K562 (cell line): ENCODE measurements around the gene WRAP53. TPM values are rescaled to one million over a fixed set of nuclear protein-coding genes. Genes with fewer than 3 reads are reported as not detected.

ENCODE experiments used
- CREB5 ChIP-seq: fragments of 250-450 bp; sonication (Bioruptor Pico); IDR thresholded peaks from 2 replicates; pipeline ENCODE4 v1.5.0; 2020; ENCODE audit warnings: mild to moderate bottlenecking
- E2F5 ChIP-seq: sonication (generic); formaldehyde crosslinking; IDR thresholded peaks from 2 replicates; pipeline ENCODE4 v1.8.0; 2022; ENCODE audit warnings: mild to moderate bottlenecking, missing genetic modification reagents
- E2F6 ChIP-seq, 2 experiments: IDR thresholded peaks; 2 replicates each; pipeline ENCODE4 v1.6.1; 2011; ENCODE audit warnings: borderline replicate concordance in 1 of 2, control low read depth in 1 of 2, low read depth in 1 of 2, low read length in 1 of 2, mild to moderate bottlenecking in 1 of 2, mixed read lengths in 1 of 2, moderate library complexity in 1 of 2; ENCODE audit not compliant: insufficient read depth in 1 of 2, insufficient read length in 1 of 2, poor library complexity in 1 of 2, severe bottlenecking in 1 of 2; ENCODE audit errors: extremely low read depth in 1 of 2
- ETV1 ChIP-seq: fragments of 450-650 bp; conservative IDR thresholded peaks from 2 replicates; pipeline ENCODE4 v1.6.1; 2016; ENCODE audit warnings: missing genetic modification characterization, control low read depth, low read depth, missing compliant biosample characterization
- ETV6 ChIP-seq, 3 experiments: fragments of 150-350 bp in 1 of 3; sonication (generic) in 1 of 3; formaldehyde crosslinking in 1 of 3; IDR thresholded peaks; 2 replicates each; pipeline versions ENCODE4 v1.6.1 to v1.8.0; 2014 to 2022; ENCODE audit warnings: borderline replicate concordance in 2 of 3, low read depth in 2 of 3, antibody characterized with exemption in 1 of 3, low read length in 1 of 3, mild to moderate bottlenecking in 1 of 3, missing genetic modification reagents in 1 of 3
- HCFC1 ChIP-seq: IDR thresholded peaks from 2 replicates; pipeline ENCODE4 v1.6.1; 2012; ENCODE audit warnings: low read depth, low read length, improper control_type of control experiment
- HNRNPL ChIP-seq: fragments of 200-400 bp; formaldehyde crosslinking; IDR thresholded peaks from 2 replicates; pipeline ENCODE4 v1.6.1; 2017; ENCODE audit warnings: low read depth, mild to moderate bottlenecking, low read length
- HNRNPUL1 ChIP-seq: fragments of 200-400 bp; formaldehyde crosslinking; IDR thresholded peaks from 2 replicates; pipeline ENCODE4 v1.6.1; 2017; ENCODE audit warnings: low read length
- ID3 ChIP-seq, 2 experiments: fragments of 250-450 bp in 1 of 2; fragments of 450-650 bp in 1 of 2; sonication (Bioruptor Pico) in 1 of 2; IDR thresholded peaks; 2 replicates each; pipeline versions ENCODE4 v1.6.1 to v1.8.0; 2016 to 2021; ENCODE audit warnings: mild to moderate bottlenecking in 2 of 2, moderate library complexity in 2 of 2, missing compliant biosample characterization in 1 of 2, missing genetic modification characterization in 1 of 2
- KLF16 ChIP-seq: IDR thresholded peaks from 2 replicates; pipeline ENCODE4 v1.6.1; 2016; ENCODE audit warnings: antibody characterized with exemption
- NR1H2 ChIP-seq: sonication (generic); formaldehyde crosslinking; IDR thresholded peaks from 2 replicates; pipeline ENCODE4 v1.4.0; 2020; ENCODE audit warnings: mild to moderate bottlenecking, missing genetic modification reagents
- PML ChIP-seq: IDR thresholded peaks from 2 replicates; pipeline ENCODE4 v1.6.1; 2012; ENCODE audit warnings: low read length, inconsistent platforms
- POLR2G ChIP-seq: fragments of 200-400 bp; formaldehyde crosslinking; IDR thresholded peaks from 2 replicates; pipeline ENCODE4 v1.6.1; 2017; ENCODE audit warnings: low read depth, mild to moderate bottlenecking, antibody characterized with exemption, low read length, moderate library complexity
- RBFOX2 ChIP-seq: fragments of 200-400 bp; formaldehyde crosslinking; IDR thresholded peaks from 2 replicates; pipeline ENCODE4 v1.6.1; 2017; ENCODE audit warnings: low read depth, mild to moderate bottlenecking, low read length, moderate library complexity
- SMAD1 ChIP-seq: fragments of 150-350 bp; IDR thresholded peaks from 2 replicates; pipeline ENCODE4 v1.6.1; 2014; ENCODE audit warnings: low read length, low read depth; ENCODE audit not compliant: partially characterized antibody
- SMARCA4 ChIP-seq: fragments of 450-650 bp; IDR thresholded peaks from 2 replicates; pipeline ENCODE4 v1.6.1; 2016
- SRSF9 ChIP-seq: fragments of 200-400 bp; formaldehyde crosslinking; IDR thresholded peaks from 2 replicates; pipeline ENCODE4 v1.6.1; 2017; ENCODE audit warnings: low read depth, low read length, borderline replicate concordance
- TAF9B ChIP-seq: fragments of 450-650 bp; IDR thresholded peaks from 2 replicates; pipeline ENCODE4 v1.6.1; 2018; ENCODE audit warnings: mild to moderate bottlenecking; ENCODE audit not compliant: partially characterized antibody
- TFAM ChIP-seq: fragments of 250-450 bp; sonication (Bioruptor Pico); conservative IDR thresholded peaks from 2 replicates; pipeline ENCODE4 v1.5.0; 2021; ENCODE audit warnings: mild to moderate bottlenecking, moderate library complexity
- THRAP3 ChIP-seq: fragments of 450-650 bp; IDR thresholded peaks from 2 replicates; pipeline ENCODE4 v1.6.1; 2016; ENCODE audit warnings: mild to moderate bottlenecking, inconsistent platforms, borderline replicate concordance
- ZC3H8 ChIP-seq: fragments of 450-650 bp; IDR thresholded peaks from 2 replicates; pipeline ENCODE4 v1.6.1; 2017
- ZFPM2 ChIP-seq: fragments of 250-450 bp; sonication (Bioruptor Pico); IDR thresholded peaks from 2 replicates; pipeline ENCODE4 v1.5.1; 2022; ENCODE audit warnings: mild to moderate bottlenecking
- ZNF143 ChIP-seq: sonication (generic); formaldehyde crosslinking; IDR thresholded peaks from 2 replicates; pipeline ENCODE4 v1.9.0; 2022; ENCODE audit warnings: mild to moderate bottlenecking, missing genetic modification reagents
- ZNF239 ChIP-seq: fragments of 250-450 bp; sonication (Bioruptor Pico); IDR thresholded peaks from 2 replicates; pipeline ENCODE4 v1.4.0; 2020; ENCODE audit warnings: mild to moderate bottlenecking
- ZNF551 ChIP-seq: fragments of 250-450 bp; sonication (Bioruptor Pico); IDR thresholded peaks from 2 replicates; pipeline ENCODE4 v1.5.0; 2021; ENCODE audit warnings: mild to moderate bottlenecking, moderate library complexity
- polyA plus RNA-seq, 8 experiments: library from polyadenylated mRNA; depleted of rRNA in 4 of 8; stranded (reverse) in 5 of 8; unstranded in 3 of 8; fragments of >200 nt; fragmentation: Nextera tagmentation in 2 of 8; fragmentation: Illumina TruSeq in 1 of 8; extraction: Ambion mirVana in 2 of 8; extraction: Trizol in 1 of 8; gene quantifications; 2 replicates each; pipeline versions ENCODE4 v1.2.1 to v1.2.3, GENCODE V29; 2011 to 2014; ENCODE audit warnings: inconsistent platforms in 1 of 8, missing spikeins in 1 of 8
- total RNA-seq, 7 experiments: library from RNA; depleted of rRNA in 6 of 7; stranded (reverse); fragments of >200 nt in 6 of 7; fragmentation: Illumina TruSeq in 2 of 7; extraction: Trizol in 2 of 7; gene quantifications; 2 replicates each; pipeline versions ENCODE4 v1.2.1 to v1.2.3, GENCODE V29; 2011 to 2021; ENCODE audit warnings: low replicate concordance in 1 of 7

The WRAP53 gene
- total and polyA plus RNA-seq, 9 of the 15 experiments (the other 6 are each of a cell fraction or from before 2014, with no cell fraction given), result 0.72 to 18.2 (median 13.4) TPM

GRCh38 chr17:7685533-7686221 is 2.6 kb upstream of the WRAP53 start (continued):
- TF ChIP-seq THRAP3, result no peak
- peak; percentile 61 for TF ChIP-seq POLR2G
- TF ChIP-seq ZFPM2 (CRISPR knock-in tag), result no peak
- TF ChIP-seq SMAD1, result no peak
- no peak for TF ChIP-seq SRSF9
- TF ChIP-seq SMARCA4, result peak; percentile 41; the same call in 1 of the 2 replicates
- TF ChIP-seq HCFC1, result peak; percentile 47
- peak; percentile 50; the same call in 1 of the 2 replicates for TF ChIP-seq ZNF143
- TF ChIP-seq ZNF239 (CRISPR knock-in tag), result no peak
- TF ChIP-seq E2F6 (IDR thresholded peaks at IDR 0.05; ENCODE audit: borderline replicate concordance in 1 of 2, extremely low read depth in 1 of 2, insufficient read depth in 1 of 2, insufficient read length in 1 of 2, low read depth in 1 of 2, low read length in 1 of 2, poor library complexity in 1 of 2, severe bottlenecking in 1 of 2), result peak in 1 of 2 experiments; percentile 52
- no peak for TF ChIP-seq CREB5 (CRISPR knock-in tag)
- TF ChIP-seq ZNF551 (CRISPR knock-in tag), result no peak
- peak; percentile 34; the same call in 1 of the 2 replicates for TF ChIP-seq PML
- TF ChIP-seq HNRNPUL1, result no peak
- no peak for TF ChIP-seq TAF9B
- TF ChIP-seq NR1H2 (CRISPR knock-in tag), result 0 out of 2 replicates have a peak, but pooled peaks have one; percentile 44
- 0 out of 4 replicates have a peak, but pooled peaks of 1 of the 2 experiments have one; percentile 47 for TF ChIP-seq ETV6 (IDR thresholded peaks at IDR 0.05; ENCODE audit: borderline replicate concordance in 1 of 2, low read depth in 2 of 2, low read length in 1 of 2)
- no peak for TF ChIP-seq ETV6 (CRISPR knock-in tag; IDR thresholded peaks at IDR 0.05; ENCODE audit: borderline replicate concordance)
- TF ChIP-seq ZC3H8, result no peak
- 0 out of 2 replicates have a peak, but pooled peaks have one; percentile 74 for TF ChIP-seq E2F5 (CRISPR knock-in tag)
- no peak for TF ChIP-seq TFAM (CRISPR knock-in tag)
- peak; percentile 81 for TF ChIP-seq RBFOX2
- no peak for TF ChIP-seq ID3 (CRISPR knock-in tag; IDR thresholded peaks at IDR 0.05)
- TF ChIP-seq ID3 (tag; IDR thresholded peaks at IDR 0.05), result no peak
- no peak for TF ChIP-seq HNRNPL
- TF ChIP-seq ETV1, result peak; percentile 79
- peak; percentile 99 for TF ChIP-seq KLF16
